ENCODE data around the gene FKBP6.

FKBP6 gene

GRCh38 chr7:73340514-73340913, 12.6 kb downstream of the FKBP6 start:
- H3K27me3 Mint-ChIP-seq (ENCODE audit: low read depth): peaks cover 7% of the 10 kb centered on the region
- no peaks in the 10 kb centered on the region for H3K9me3 Mint-ChIP-seq
- H3K27ac Mint-ChIP-seq: no peak overlapping the region
- H3K36me3 Mint-ChIP-seq (ENCODE audit: low read depth): no peaks in the 10 kb centered on the region
- H3K4me1 Mint-ChIP-seq (ENCODE audit: low read depth): no peaks in the 10 kb centered on the region
- no peak overlapping the region for H3K4me3 Mint-ChIP-seq

- Mint-ChIP-seq H3K27me3 (ENCODE audit: low read depth) (peaks cover 7% of the 10 kb centered on the region), H3K36me3 (ENCODE audit: low read depth) (no peaks in the 10 kb centered on the region), H3K4me3 (no peak overlapping the region), H3K4me1 (ENCODE audit: low read depth) (no peaks in the 10 kb centered on the region), H3K27ac (no peak overlapping the region), H3K9me3 (no peaks in the 10 kb centered on the region)
These were observed 13.9 kb downstream of the FKBP6 start for GRCh38 chr7:73341877-73342276.

- H3K27me3 Mint-ChIP-seq (ENCODE audit: low read depth): peaks cover 7% of the 10 kb centered on the region
- no peaks in the 10 kb centered on the region for H3K4me1 Mint-ChIP-seq (ENCODE audit: low read depth)
- H3K9me3 Mint-ChIP-seq: no peaks in the 10 kb centered on the region
- H3K4me3 Mint-ChIP-seq: no peak overlapping the region
- no peaks in the 10 kb centered on the region for H3K36me3 Mint-ChIP-seq (ENCODE audit: low read depth)
- no peak overlapping the region for H3K27ac Mint-ChIP-seq
These were observed 14.7 kb downstream of the FKBP6 start for GRCh38 chr7:73342645-73343044.

- Mint-ChIP-seq H3K27me3 (ENCODE audit: low read depth) (peaks cover 7% of the 10 kb centered on the region), H3K4me3 (no peak overlapping the region), H3K27ac (no peak overlapping the region), H3K4me1 (ENCODE audit: low read depth) (no peaks in the 10 kb centered on the region), H3K36me3 (ENCODE audit: low read depth) (no peaks in the 10 kb centered on the region), H3K9me3 (no peaks in the 10 kb centered on the region)
These were observed 15.9 kb downstream of the FKBP6 start for GRCh38 chr7:73343671-73344380.

- Mint-ChIP-seq H3K27me3 (ENCODE audit: low read depth) (peaks cover 3% of the 10 kb centered on the region), H3K36me3 (ENCODE audit: low read depth) (no peaks in the 10 kb centered on the region), H3K9me3 (no peaks in the 10 kb centered on the region), H3K4me1 (ENCODE audit: low read depth) (no peaks in the 10 kb centered on the region), H3K4me3 (no peak overlapping the region), H3K27ac (no peak overlapping the region)
These were observed 17.6 kb downstream of the FKBP6 start for GRCh38 chr7:73345538-73345937.

- H3K27me3 Mint-ChIP-seq (ENCODE audit: low read depth): peaks cover 3% of the 10 kb centered on the region
- H3K9me3 Mint-ChIP-seq: no peaks in the 10 kb centered on the region
- H3K4me3 Mint-ChIP-seq: no peak overlapping the region
- H3K36me3 Mint-ChIP-seq (ENCODE audit: low read depth): no peaks in the 10 kb centered on the region
- no peaks in the 10 kb centered on the region for H3K4me1 Mint-ChIP-seq (ENCODE audit: low read depth)
- no peak overlapping the region for H3K27ac Mint-ChIP-seq
These were observed 18.0 kb downstream of the FKBP6 start for GRCh38 chr7:73345951-73346350.

- H3K4me3 Mint-ChIP-seq: no peak overlapping the region
- no peaks in the 10 kb centered on the region for H3K4me1 Mint-ChIP-seq (ENCODE audit: low read depth)
- H3K27me3 Mint-ChIP-seq (ENCODE audit: low read depth): no peaks in the 10 kb centered on the region
- H3K36me3 Mint-ChIP-seq (ENCODE audit: low read depth): no peaks in the 10 kb centered on the region
- peaks cover 5% of the 10 kb centered on the region for H3K9me3 Mint-ChIP-seq
- no peak overlapping the region for H3K27ac Mint-ChIP-seq
These were observed 21.8 kb downstream of the FKBP6 start for GRCh38 chr7:73349763-73350162.

- Mint-ChIP-seq H3K4me3 (no peak overlapping the region), H3K9me3 (peaks cover 5% of the 10 kb centered on the region), H3K36me3 (ENCODE audit: low read depth) (no peaks in the 10 kb centered on the region), H3K27ac (no peak overlapping the region), H3K4me1 (ENCODE audit: low read depth) (no peaks in the 10 kb centered on the region), H3K27me3 (ENCODE audit: low read depth) (no peaks in the 10 kb centered on the region)
These were observed 22.5 kb downstream of the FKBP6 start for GRCh38 chr7:73350306-73351068.

- Mint-ChIP-seq H3K4me3 (no peak overlapping the region), H3K27me3 (ENCODE audit: low read depth) (no peaks in the 10 kb centered on the region), H3K9me3 (peaks cover 5% of the 10 kb centered on the region), H3K27ac (no peak overlapping the region), H3K36me3 (ENCODE audit: low read depth) (no peaks in the 10 kb centered on the region), H3K4me1 (ENCODE audit: low read depth) (no peaks in the 10 kb centered on the region)
These were observed 23.6 kb downstream of the FKBP6 start for GRCh38 chr7:73351447-73352167.

- Mint-ChIP-seq H3K9me3 (peaks cover 5% of the 10 kb centered on the region), H3K4me3 (no peak overlapping the region), H3K36me3 (ENCODE audit: low read depth) (no peaks in the 10 kb centered on the region), H3K27me3 (ENCODE audit: low read depth) (no peaks in the 10 kb centered on the region), H3K27ac (no peak overlapping the region), H3K4me1 (ENCODE audit: low read depth) (no peaks in the 10 kb centered on the region)
These were observed 24.8 kb downstream of the FKBP6 start for GRCh38 chr7:73352784-73353183.

GRCh38 chr7:73353243-73353642, 25.3 kb downstream of the FKBP6 start:
- Mint-ChIP-seq H3K4me3 (no peak overlapping the region), H3K27me3 (ENCODE audit: low read depth) (no peaks in the 10 kb centered on the region), H3K4me1 (ENCODE audit: low read depth) (no peaks in the 10 kb centered on the region), H3K9me3 (peaks cover 5% of the 10 kb centered on the region), H3K36me3 (ENCODE audit: low read depth) (no peaks in the 10 kb centered on the region), H3K27ac (no peak overlapping the region)

GRCh38 chr7:73354196-73354595, 26.2 kb downstream of the FKBP6 start:
- no peak overlapping the region for H3K4me3 Mint-ChIP-seq
- no peaks in the 10 kb centered on the region for H3K27me3 Mint-ChIP-seq (ENCODE audit: low read depth)
- peaks cover 5% of the 10 kb centered on the region for H3K9me3 Mint-ChIP-seq
- H3K27ac Mint-ChIP-seq: no peak overlapping the region
- H3K4me1 Mint-ChIP-seq (ENCODE audit: low read depth): no peaks in the 10 kb centered on the region
- no peaks in the 10 kb centered on the region for H3K36me3 Mint-ChIP-seq (ENCODE audit: low read depth)

- H3K27me3 Mint-ChIP-seq (ENCODE audit: low read depth): no peaks in the 10 kb centered on the region
- H3K27ac Mint-ChIP-seq: no peak overlapping the region
- no peak overlapping the region for H3K4me3 Mint-ChIP-seq
- no peaks in the 10 kb centered on the region for H3K36me3 Mint-ChIP-seq (ENCODE audit: low read depth)
- no peaks in the 10 kb centered on the region for H3K4me1 Mint-ChIP-seq (ENCODE audit: low read depth)
- H3K9me3 Mint-ChIP-seq: peaks cover 5% of the 10 kb centered on the region
These were observed 26.9 kb downstream of the FKBP6 start for GRCh38 chr7:73354821-73355220.

GRCh38 chr7:73356159-73356558, 28.2 kb downstream of the FKBP6 start:
- H3K27ac Mint-ChIP-seq: no peak overlapping the region
- H3K36me3 Mint-ChIP-seq (ENCODE audit: low read depth): no peaks in the 10 kb centered on the region
- H3K27me3 Mint-ChIP-seq (ENCODE audit: low read depth): no peaks in the 10 kb centered on the region
- H3K4me1 Mint-ChIP-seq (ENCODE audit: low read depth): no peaks in the 10 kb centered on the region
- H3K9me3 Mint-ChIP-seq: peaks cover 5% of the 10 kb centered on the region
- H3K4me3 Mint-ChIP-seq: no peak overlapping the region
